Ovary (tissue), 3 donors: ENCODE measurements around the gene TXNIP.

ENCODE experiments used
- CTCF ChIP-seq, 3 donors: fragments of 450-650 bp in 2 of 3; fragments of 200-600 bp in 1 of 3; IDR thresholded peaks; one replicate each; pipeline versions ENCODE4 v1.5.1 to v1.8.0; 2016 to 2022; ENCODE audit warnings: antibody characterized with exemption in 3 of 3, mild to moderate bottlenecking in 1 of 3
- EP300 ChIP-seq: sonication (generic); formaldehyde crosslinking; IDR thresholded peaks from one replicate; pipeline ENCODE4 v1.6.1; 2017; ENCODE audit warnings: antibody characterized with exemption
- donor health status: DM: no; HTN: no; CAD: no.

- no peak for TF ChIP-seq CTCF (IDR thresholded peaks at IDR 0.05)
- no peak for TF ChIP-seq EP300
These were observed 40.0 kb upstream of the TXNIP start for GRCh38 chr1:146036241-146036964.
